Measurements from ENCODE around the gene ILF3. TPM values are rescaled to one million over a fixed set of nuclear protein-coding genes. Genes with fewer than 3 reads are reported as not detected.

The ILF3 gene
- total RNA-seq, 4 donors from 2014 or later = 114 to 280 (median 132) TPM

- peaks cover 83% of the 10 kb centered on the region for H3K36me3 ChIP-seq
- no peaks in the 10 kb centered on the region for H3K9me3 ChIP-seq
- WGBS = 88% methylated on average over 8 of the region's 27 CpGs
These were observed 34.6 kb downstream of the ILF3 start for GRCh38 chr19:10688545-10689280.

GRCh38 chr19:10690341-10690781 is 36.2 kb downstream of the ILF3 start:
- TF ChIP-seq POLR2A (IDR thresholded peaks at IDR 0.05) = no peak
- no peak for TF ChIP-seq POLR2AphosphoS5 (IDR thresholded peaks at IDR 0.05)
- no peak for TF ChIP-seq EP300 (IDR thresholded peaks at IDR 0.05)
- no peak for TF ChIP-seq CTCF (IDR thresholded peaks at IDR 0.05)
- Histone ChIP-seq H3K9me3 (no peaks in the 10 kb centered on the region), H3K27ac (no peak overlapping the region), H3K4me3 (no peak overlapping the region), H3K27me3 (no peaks in the 10 kb centered on the region), H3K4me1 (peaks cover 17% of the 10 kb centered on the region), H3K36me3 (peaks cover 68% of the 10 kb centered on the region)
- WGBS = 42% methylated on average over 4 of the region's 7 CpGs
- no peak for DNase-seq (ENCODE audit: low spot score in 2 of 2)

More at GRCh38 chr19:10688545-10689280, 34.6 kb downstream of the ILF3 start:
- H3K27ac ChIP-seq = no peak overlapping the region
- H3K4me1 ChIP-seq = peaks cover 20% of the 10 kb centered on the region
- H3K4me3 ChIP-seq = no peak overlapping the region
- no peak for DNase-seq (ENCODE audit: low spot score in 2 of 2)
- no peak for TF ChIP-seq EP300 (IDR thresholded peaks at IDR 0.05)
- no peak for TF ChIP-seq POLR2AphosphoS5 (IDR thresholded peaks at IDR 0.05)
- no peak for TF ChIP-seq CTCF (IDR thresholded peaks at IDR 0.05)
- no peak for TF ChIP-seq POLR2A (IDR thresholded peaks at IDR 0.05)
- H3K27me3 ChIP-seq = no peaks in the 10 kb centered on the region

GRCh38 chr19:10691178-10691881 is 37.2 kb downstream of the ILF3 start:
- no peak for DNase-seq (ENCODE audit: low spot score in 2 of 2)
- TF ChIP-seq POLR2AphosphoS5 (IDR thresholded peaks at IDR 0.05) (no peak), CTCF (IDR thresholded peaks at IDR 0.05) (no peak), EP300 (IDR thresholded peaks at IDR 0.05) (no peak), POLR2A (IDR thresholded peaks at IDR 0.05) (no peak)
- Histone ChIP-seq H3K4me3 (no peak overlapping the region), H3K36me3 (peaks cover 58% of the 10 kb centered on the region), H3K27ac (no peak overlapping the region), H3K4me1 (peaks cover 17% of the 10 kb centered on the region), H3K9me3 (no peaks in the 10 kb centered on the region), H3K27me3 (no peaks in the 10 kb centered on the region)
- 88% methylated on average over 15 of the region's 23 CpGs for WGBS

GRCh38 chr19:10691883-10692282 is 37.7 kb downstream of the ILF3 start:
- no peak overlapping the region for H3K4me3 ChIP-seq
- H3K36me3 ChIP-seq = peaks cover 53% of the 10 kb centered on the region
- WGBS = 100% methylated on average over 1 of the region's 5 CpGs
- no peaks in the 10 kb centered on the region for H3K9me3 ChIP-seq
- DNase-seq (ENCODE audit: low spot score in 2 of 2) = no peak
- H3K27ac ChIP-seq = no peak overlapping the region
- TF ChIP-seq POLR2AphosphoS5 (IDR thresholded peaks at IDR 0.05) (no peak), EP300 (IDR thresholded peaks at IDR 0.05) (no peak), CTCF (IDR thresholded peaks at IDR 0.05) (no peak), POLR2A (IDR thresholded peaks at IDR 0.05) (no peak)
- H3K4me1 ChIP-seq = peaks cover 12% of the 10 kb centered on the region
- H3K27me3 ChIP-seq = no peaks in the 10 kb centered on the region

- 82% methylated on average over 5 of the region's 5 CpGs for WGBS
- H3K36me3 ChIP-seq = peaks cover 44% of the 10 kb centered on the region
These were observed 38.6 kb downstream of the ILF3 start for GRCh38 chr19:10692673-10693264.

More at GRCh38 chr19:10692673-10693264, 38.6 kb downstream of the ILF3 start:
- DNase-seq (ENCODE audit: low spot score in 2 of 2) = no peak
- H3K4me3 ChIP-seq = no peak overlapping the region
- no peak overlapping the region for H3K27ac ChIP-seq
- H3K9me3 ChIP-seq = no peaks in the 10 kb centered on the region
- TF ChIP-seq CTCF (IDR thresholded peaks at IDR 0.05) = no peak
- TF ChIP-seq POLR2A (IDR thresholded peaks at IDR 0.05) = no peak
- TF ChIP-seq EP300 (IDR thresholded peaks at IDR 0.05) = no peak
- TF ChIP-seq POLR2AphosphoS5 (IDR thresholded peaks at IDR 0.05) = no peak
- peaks cover 12% of the 10 kb centered on the region for H3K4me1 ChIP-seq
- no peaks in the 10 kb centered on the region for H3K27me3 ChIP-seq

All from suprapubic skin (tissue), 4 donors.